B cell (primary cell): ENCODE measurements around the gene SCFD2.

Source experiments
- EZH2 ChIP-seq: IDR thresholded peaks from 2 replicates; pipeline ENCODE4 v1.6.1; 2012; ENCODE audit warnings: borderline replicate concordance, low read depth, mild to moderate bottlenecking, moderate library complexity, low read length; ENCODE audit not compliant: insufficient read depth, poor library complexity, severe bottlenecking
- TF ChIP-seq, protein P1 (sequence below): fragments of 200-600 bp; IDR thresholded peaks from one replicate; pipeline ENCODE4 v1.8.0; 2022; ENCODE audit warnings: antibody characterized with exemption, mild to moderate bottlenecking

GRCh38 chr4:53314252-53314651 is 51.6 kb downstream of the SCFD2 start:
- TF ChIP-seq, protein P1, sequence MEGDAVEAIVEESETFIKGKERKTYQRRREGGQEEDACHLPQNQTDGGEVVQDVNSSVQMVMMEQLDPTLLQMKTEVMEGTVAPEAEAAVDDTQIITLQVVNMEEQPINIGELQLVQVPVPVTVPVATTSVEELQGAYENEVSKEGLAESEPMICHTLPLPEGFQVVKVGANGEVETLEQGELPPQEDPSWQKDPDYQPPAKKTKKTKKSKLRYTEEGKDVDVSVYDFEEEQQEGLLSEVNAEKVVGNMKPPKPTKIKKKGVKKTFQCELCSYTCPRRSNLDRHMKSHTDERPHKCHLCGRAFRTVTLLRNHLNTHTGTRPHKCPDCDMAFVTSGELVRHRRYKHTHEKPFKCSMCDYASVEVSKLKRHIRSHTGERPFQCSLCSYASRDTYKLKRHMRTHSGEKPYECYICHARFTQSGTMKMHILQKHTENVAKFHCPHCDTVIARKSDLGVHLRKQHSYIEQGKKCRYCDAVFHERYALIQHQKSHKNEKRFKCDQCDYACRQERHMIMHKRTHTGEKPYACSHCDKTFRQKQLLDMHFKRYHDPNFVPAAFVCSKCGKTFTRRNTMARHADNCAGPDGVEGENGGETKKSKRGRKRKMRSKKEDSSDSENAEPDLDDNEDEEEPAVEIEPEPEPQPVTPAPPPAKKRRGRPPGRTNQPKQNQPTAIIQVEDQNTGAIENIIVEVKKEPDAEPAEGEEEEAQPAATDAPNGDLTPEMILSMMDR: no peak
- no peak for TF ChIP-seq EZH2
